Measurements from ENCODE around the gene APBB1IP. TPM values are rescaled to one million over a fixed set of nuclear protein-coding genes. Genes with fewer than 3 reads are reported as not detected.
"Not testable (repeated sequence)": the region's sequence is repeated elsewhere in the genome, so short reads cannot be mapped to it uniquely, and the experiment has no call there.

APBB1IP gene
- polyA plus RNA-seq, 3 donors = 24.6 to 78.7 (median 45.4) TPM

GRCh38 chr10:26588611-26589010 is 150.5 kb downstream of the APBB1IP start:
- Histone ChIP-seq H3K4me3 (replicated peaks in 1 of 3; ENCODE audit: low read depth in 2 of 3, low read length in 3 of 3) (no peak overlapping the region), H3K9me3 (replicated peaks in 1 of 2; ENCODE audit: control insufficient read depth in 1 of 2, insufficient read depth in 1 of 2, low read length in 2 of 2) (no peaks in the 10 kb centered on the region), H3K79me2 (ENCODE audit: insufficient read depth, low read length) (no peaks in the 10 kb centered on the region), H4K20me1 (ENCODE audit: insufficient read depth, low read length) (no peaks in the 10 kb centered on the region), H3K36me3 (replicated peaks in 1 of 2; ENCODE audit: control insufficient read depth in 1 of 2, insufficient read depth in 2 of 2, low read length in 2 of 2) (peaks cover 3 to 5% of the 10 kb centered on the region in 2 donors), H3K9ac (ENCODE audit: insufficient read depth, low read length, poor library complexity, severe bottlenecking) (no peak overlapping the region), H3K4me1 (ENCODE audit: control insufficient read depth in 1 of 2, insufficient read depth in 2 of 2, low read length in 2 of 2) (peaks cover 0 to 2% of the 10 kb centered on the region in 2 donors), H3K27me3 (ENCODE audit: control insufficient read depth in 2 of 2, insufficient read depth in 2 of 2, low read length in 2 of 2) (no peaks in the 10 kb centered on the region), H2AFZ (ENCODE audit: insufficient read depth, low read depth, low read length, poor library complexity, severe bottlenecking) (no peak overlapping the region), H3K27ac (ENCODE audit: low read depth in 1 of 2, low read length in 2 of 2) (no peak overlapping the region), H3K4me2 (replicated peaks; ENCODE audit: extremely low read depth, low read length, poor library complexity, severe bottlenecking) (no peak overlapping the region)
- Mint-ChIP-seq H3K27ac (peak overlapping the region in 2 of 7 donors; percentile 23 to 62), H3K9me3 (peaks cover 0 to 5% (median 0%) of the 10 kb centered on the region in 7 donors), H3K36me3 (peaks cover 40 to 47% of the 10 kb centered on the region in 2 donors), H3K4me3 (no peak overlapping the region), H3K4me1 (peaks cover 13% of the 10 kb centered on the region), H3K27me3 (ENCODE audit: low read depth in 3 of 3) (peaks cover 0 to 5% (median 2%) of the 10 kb centered on the region in 3 donors)
- intact Hi-C loops (cut with micrococcal nuclease) = no loop called here
- no peak for TF ChIP-seq CTCF (IDR thresholded peaks at IDR 0.05)
- 94% methylated on average over 10 of the region's 12 CpGs for WGBS (ENCODE audit: insufficient coverage)
- no peak for DNase-seq

DNA sequence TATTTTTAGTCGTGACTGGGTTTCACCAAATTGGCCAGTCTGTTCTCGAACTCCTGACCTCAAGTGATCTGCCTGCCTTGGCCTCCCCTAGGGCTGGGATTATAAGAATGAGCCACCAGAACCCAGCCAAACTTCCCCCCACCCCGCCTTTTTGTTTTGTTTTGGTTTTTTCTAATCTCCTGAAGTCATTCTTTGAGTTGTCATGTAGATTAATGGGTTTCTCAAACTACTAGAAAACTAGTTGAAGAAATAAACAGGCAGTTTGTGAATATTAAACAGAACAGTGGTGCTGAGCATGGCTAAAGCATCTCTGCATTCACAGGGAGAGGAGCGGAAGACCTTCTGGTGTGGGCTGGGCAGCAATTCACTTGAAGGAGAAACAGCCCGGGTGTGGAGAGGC is 151.7 kb downstream of the APBB1IP start:
- DNase-seq; H3K27ac ChIP-seq (ENCODE audit: low read depth in 1 of 2, low read length in 2 of 2); H3K4me1 ChIP-seq (ENCODE audit: control insufficient read depth in 1 of 2, insufficient read depth in 2 of 2, low read length in 2 of 2); H3K4me1 Mint-ChIP-seq; H3K79me2 ChIP-seq (ENCODE audit: insufficient read depth, low read length); H3K4me3 ChIP-seq (replicated peaks in 1 of 3; ENCODE audit: low read depth in 2 of 3, low read length in 3 of 3); H3K9ac ChIP-seq (ENCODE audit: insufficient read depth, low read length, poor library complexity, severe bottlenecking); H3K27me3 ChIP-seq (ENCODE audit: control insufficient read depth in 2 of 2, insufficient read depth in 2 of 2, low read length in 2 of 2); H3K4me3 Mint-ChIP-seq; H3K27me3 Mint-ChIP-seq (ENCODE audit: low read depth in 3 of 3); H3K27ac Mint-ChIP-seq; H4K20me1 ChIP-seq (ENCODE audit: insufficient read depth, low read length); H3K9me3 Mint-ChIP-seq; intact Hi-C loops (cut with micrococcal nuclease); H3K4me2 ChIP-seq (replicated peaks; ENCODE audit: extremely low read depth, low read length, poor library complexity, severe bottlenecking); H3K36me3 ChIP-seq (replicated peaks in 1 of 2; ENCODE audit: control insufficient read depth in 1 of 2, insufficient read depth in 2 of 2, low read length in 2 of 2); H3K9me3 ChIP-seq (replicated peaks in 1 of 2; ENCODE audit: control insufficient read depth in 1 of 2, insufficient read depth in 1 of 2, low read length in 2 of 2); H2AFZ ChIP-seq (ENCODE audit: insufficient read depth, low read depth, low read length, poor library complexity, severe bottlenecking): not testable (repeated sequence)
- WGBS (ENCODE audit: insufficient coverage) = 93% methylated on average over 2 of the region's 5 CpGs
- H3K36me3 Mint-ChIP-seq = peaks cover 41 to 50% of the 10 kb centered on the region in 2 donors

Data from CD14-positive monocyte (primary cell).